Thyroid gland (tissue), 4 donors: ENCODE data around the gene EHMT1.

Experiments used
- CTCF ChIP-seq, 6 experiments: fragments of 200-600 bp in 3 of 6; fragments of 450-650 bp in 3 of 6; sonication (generic) in 3 of 6; IDR thresholded peaks; one replicate each; pipeline ENCODE4 v1.5.1; 2016 to 2019; ENCODE audit warnings: antibody characterized with exemption in 6 of 6, mild to moderate bottlenecking in 2 of 6, inconsistent platforms in 1 of 6, moderate library complexity in 1 of 6
- POLR2A ChIP-seq, 2 donors: fragments of 450-650 bp; IDR thresholded peaks; one replicate each; pipeline ENCODE4 v1.6.1; 2017; ENCODE audit warnings: antibody characterized with exemption in 2 of 2, mild to moderate bottlenecking in 2 of 2, moderate library complexity in 1 of 2

GRCh38 chr9:137640862-137641261 lies 22.1 kb downstream of the EHMT1 start:
- TF ChIP-seq CTCF (IDR thresholded peaks at IDR 0.05): no peak
- TF ChIP-seq POLR2A (IDR thresholded peaks at IDR 0.05): no peak
